SK-N-SH (cell line): ENCODE results near the gene AGFG2. TPM values are rescaled to one million over a fixed set of nuclear protein-coding genes. Genes with fewer than 3 reads are reported as not detected.
A peak's percentile ranks its signal among the peaks of the same experiment; 100 is the strongest.

Experiments
- CTCF ChIA-PET: fragments of 300-600, 350-600 bp; formaldehyde crosslinking; extraction: SDS; loops from one replicate; lab custom pipeline; 2021; lab: Yijun Ruan, JAX
- POLR2A ChIA-PET: fragments of 350-600 bp; sonication (Branson Sonifier 250); formaldehyde crosslinking; extraction: SDS; loops from one replicate; lab custom pipeline; 2020; ENCODE audit warnings: antibody characterized with exemption, inconsistent platforms; lab: Yijun Ruan, JAX
- DNase-seq: peaks from one replicate; pipeline ENCODE4 v3.0.0; 2012
- H2AFZ ChIP-seq: fragments of 200-600 bp; sonication (generic); 2 replicates; pipeline ENCODE4 v1.8.1; 2016; ENCODE audit warnings: antibody characterized with exemption, mild to moderate bottlenecking, low read depth
- H3F3A ChIP-seq: fragments of 200-600 bp; sonication (generic); replicated peaks from 2 replicates; pipeline ENCODE3; 2016; ENCODE audit warnings: antibody characterized with exemption, mild to moderate bottlenecking; ENCODE audit not compliant: insufficient read depth
- H3K27ac ChIP-seq, 2 experiments: fragments of 200-500 bp in 1 of 2; fragments of 200-600 bp in 1 of 2; sonication (Bioruptor generic) in 1 of 2; sonication (generic), shearing (Covaris generic) in 1 of 2; 2 replicates each; pipeline versions ENCODE4 v1.5.1 to v1.6.1; 2014 to 2016; ENCODE audit warnings: low read depth in 2 of 2, inconsistent platforms in 1 of 2, low read length in 1 of 2, mild to moderate bottlenecking in 1 of 2, mixed read lengths in 1 of 2
- H3K27me3 ChIP-seq: fragments of 200-600 bp; sonication (generic), shearing (Covaris generic); 2 replicates; pipeline ENCODE4 v1.6.1; 2016; ENCODE audit warnings: mixed run types; ENCODE audit not compliant: insufficient read depth
- H3K36me3 ChIP-seq, 2 experiments: fragments of 200-500 bp in 1 of 2; fragments of 200-600 bp in 1 of 2; sonication (Bioruptor generic) in 1 of 2; sonication (generic) in 1 of 2; replicated peaks in 1 of 2; 2 replicates each; pipeline versions ENCODE3 to v1.5.1; 2014 to 2016; ENCODE audit warnings: low read length in 1 of 2, mild to moderate bottlenecking in 1 of 2; ENCODE audit not compliant: insufficient read depth in 2 of 2, control insufficient read depth in 1 of 2
- H3K4me1 ChIP-seq, 2 experiments: fragments of 200-500 bp in 1 of 2; fragments of 200-600 bp in 1 of 2; sonication (Bioruptor generic) in 1 of 2; sonication (generic), shearing (Covaris generic) in 1 of 2; 2 replicates each; pipeline versions ENCODE4 v1.5.1 to v1.6.1; 2014 to 2016; ENCODE audit warnings: low read depth in 1 of 2, low read length in 1 of 2, mixed run types in 1 of 2; ENCODE audit not compliant: insufficient read depth in 2 of 2, control insufficient read depth in 1 of 2
- H3K4me2 ChIP-seq: fragments of 200-600 bp; sonication (generic), shearing (Covaris generic); 2 replicates; pipeline ENCODE4 v1.6.1; 2017; ENCODE audit warnings: mixed run types
- H3K4me3 ChIP-seq, 2 experiments: fragments of 200-500 bp in 1 of 2; fragments of 200-600 bp in 1 of 2; sonication (Bioruptor generic) in 1 of 2; sonication (generic), shearing (Covaris generic) in 1 of 2; 2 replicates each; pipeline versions ENCODE4 v1.5.1 to v1.8.1; 2014 to 2016; ENCODE audit warnings: low read depth in 2 of 2, inconsistent platforms in 1 of 2, low read length in 1 of 2, mild to moderate bottlenecking in 1 of 2, mixed read lengths in 1 of 2, moderate library complexity in 1 of 2
- H3K79me2 ChIP-seq: fragments of 200-600 bp; sonication (generic); 2 replicates; pipeline ENCODE4 v1.8.1; 2017; ENCODE audit warnings: mild to moderate bottlenecking; ENCODE audit not compliant: insufficient read depth
- H3K9ac ChIP-seq: fragments of 200-600 bp; sonication (generic); 2 replicates; pipeline ENCODE4 v1.6.1; 2017; ENCODE audit warnings: mixed run types
- H3K9me2 ChIP-seq: fragments of 200-600 bp; sonication (generic); 2 replicates; pipeline ENCODE4 v1.6.1; 2017; ENCODE audit warnings: mixed run types
- H3K9me3 ChIP-seq: fragments of 200-600 bp; sonication (generic); 2 replicates; pipeline ENCODE4 v1.6.1; 2017; ENCODE audit warnings: mixed run types, mild to moderate bottlenecking, moderate library complexity
- H4K20me1 ChIP-seq: fragments of 200-600 bp; sonication (generic); 2 replicates; pipeline ENCODE4 v1.6.1; 2017; ENCODE audit warnings: mild to moderate bottlenecking, mixed run types; ENCODE audit not compliant: insufficient read depth
- CHD2 ChIP-seq: fragments of 150-350 bp; IDR thresholded peaks from 2 replicates; pipeline ENCODE4 v1.6.1; 2018; ENCODE audit warnings: low read length; ENCODE audit not compliant: partially characterized antibody
- ELF1 ChIP-seq: IDR thresholded peaks from 2 replicates; pipeline ENCODE4 v1.4.0; 2012
- FOXJ3 ChIP-seq: sonication (generic); formaldehyde crosslinking; IDR thresholded peaks from 2 replicates; pipeline ENCODE4 v1.5.1; 2020; ENCODE audit warnings: mild to moderate bottlenecking, missing genetic modification reagents
- FOXM1 ChIP-seq: IDR thresholded peaks from 2 replicates; pipeline ENCODE4 v1.4.0; 2012; ENCODE audit warnings: low read depth, mild to moderate bottlenecking
- POLR2AphosphoS5 ChIP-seq: IDR thresholded peaks from 2 replicates; pipeline ENCODE4 v1.6.1; 2012; ENCODE audit warnings: low read depth, low read length
- REST ChIP-seq: IDR thresholded peaks from 2 replicates; pipeline ENCODE4 v1.6.1; 2012; ENCODE audit warnings: mild to moderate bottlenecking, low read depth, low read length, moderate library complexity
- RFX5 ChIP-seq: IDR thresholded peaks from 2 replicates; pipeline ENCODE4 v1.6.1; 2012; ENCODE audit warnings: mild to moderate bottlenecking, improper control_type of control experiment, low read length
- RXRA ChIP-seq: IDR thresholded peaks from 2 replicates; pipeline ENCODE4 v1.4.0; 2012; ENCODE audit warnings: low read depth, mild to moderate bottlenecking, borderline replicate concordance
- TAF1 ChIP-seq: IDR thresholded peaks from 2 replicates; pipeline ENCODE4 v1.6.1; 2012; ENCODE audit warnings: low read depth, mild to moderate bottlenecking, low read length, moderate library complexity, borderline replicate concordance
- TCF12 ChIP-seq: IDR thresholded peaks from 2 replicates; pipeline ENCODE4 v1.4.0; 2012
- USF1 ChIP-seq: IDR thresholded peaks from 2 replicates; pipeline ENCODE4 v1.4.0; 2012; ENCODE audit warnings: low read depth, borderline replicate concordance
- WGBS: methylation state at CpG from one replicate; pipeline ENCODE4 v1.1.6; 2017; ENCODE audit warnings: low lambda C conversion rate; 5-methylcytosine and 5-hydroxymethylcytosine counted together
- polyA plus RNA-seq, 3 experiments: library from polyadenylated mRNA; depleted of rRNA; stranded (reverse); fragments of >200 nt; gene quantifications; 2 replicates each; pipeline ENCODE4 v1.2.3, GENCODE V29; 2012
- TF ChIP-seq, protein P1 (sequence below): fragments of 150-350 bp; IDR thresholded peaks from 2 replicates; pipeline ENCODE4 v1.6.1; 2017; ENCODE audit warnings: antibody characterized with exemption, low read length, low read depth, borderline replicate concordance
- TF ChIP-seq, protein P2 (sequence below): IDR thresholded peaks from 2 replicates; pipeline ENCODE4 v1.4.0; 2012; ENCODE audit warnings: low read depth
- TF ChIP-seq, protein P3 (sequence below): IDR thresholded peaks from 2 replicates; pipeline ENCODE4; 2012

The AGFG2 gene
- polyA plus RNA-seq, 1 of the 3 experiments (the other 2 are of a cell fraction): 23.1 TPM

DNA sequence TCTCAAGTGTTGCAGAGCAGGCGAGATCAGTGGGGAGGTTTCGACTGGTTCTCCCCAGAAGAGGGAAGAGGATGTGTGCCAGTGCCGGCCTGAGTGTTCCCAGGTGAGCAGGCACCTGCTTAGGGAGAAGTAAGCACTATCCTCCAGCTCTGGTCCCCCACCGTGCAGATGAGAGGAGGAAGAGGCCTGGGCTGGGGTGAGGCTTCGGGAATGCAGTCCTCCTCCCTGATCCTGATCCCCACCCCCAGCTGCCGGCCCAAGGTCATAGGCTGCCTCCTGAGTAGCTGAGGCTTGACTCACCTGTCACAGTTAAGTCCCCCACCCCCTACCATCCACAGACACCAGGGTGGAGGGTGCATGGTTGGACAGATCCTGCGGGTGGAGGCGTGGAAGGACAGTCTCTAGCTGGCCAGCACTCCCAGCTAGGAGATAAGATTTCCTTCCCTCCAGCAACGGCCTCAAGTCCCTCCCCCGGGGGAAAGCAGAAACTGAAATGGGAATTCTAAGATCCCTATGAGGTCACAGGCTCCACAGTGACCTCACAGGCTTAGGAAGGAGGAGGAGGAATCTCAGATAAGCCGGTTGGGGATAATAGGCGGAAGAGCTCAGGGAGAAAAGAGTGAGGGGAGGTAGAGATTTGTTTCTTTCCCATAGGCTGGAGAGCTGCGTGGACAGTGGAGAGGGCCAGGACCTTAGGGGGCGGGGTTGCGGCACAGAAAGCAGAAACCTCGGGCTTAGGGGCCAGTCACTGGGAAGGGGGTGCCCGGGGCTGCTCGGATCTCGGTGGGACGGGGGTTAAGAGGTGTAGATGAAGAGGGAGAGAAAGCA lies 45.9 kb downstream of the AGFG2 start:
- Histone ChIP-seq H3F3A (peaks cover 7% of the 10 kb centered on the region), H3K4me1 (peaks cover 6 to 15% of the 10 kb centered on the region in 2 experiments; a peak in 2 of 4 replicates), H2AFZ (no peak overlapping the region), H3K9ac (peak overlapping the region; percentile 89), H3K36me3 (peaks cover 6 to 16% of the 10 kb centered on the region in 2 experiments), H3K27me3 (no peaks in the 10 kb centered on the region), H3K79me2 (peaks cover 33% of the 10 kb centered on the region), H3K4me2 (peak overlapping the region; percentile 97), H3K9me2 (no peaks in the 10 kb centered on the region), H3K4me3 (peak overlapping the region; percentile 83 to 89), H4K20me1 (peaks cover 32% of the 10 kb centered on the region), H3K27ac (peak overlapping the region; percentile 77 to 94; a peak in 2 of 4 replicates), H3K9me3 (no peaks in the 10 kb centered on the region)
- 26% methylated on average over 20 of the region's 20 CpGs for WGBS
- CTCF ChIA-PET: interaction anchor here (0.8 to 11.9 kb wide), 15 partner anchors 8 to 141 kb away, joined by 3 to 149 read pairs (median 7); partner anchors contain the start of genes GIGYF1, PCOLCE, POP7 and TSC22D4
- TF ChIP-seq REST (peak; percentile 43; the same call in 1 of the 2 replicates), POLR2AphosphoS5 (no peak), RXRA (no peak), RFX5 (no peak), FOXJ3 (no peak)
- POLR2A ChIA-PET: interaction anchor here (0.7 to 4.3 kb wide), 5 partner anchors 13 to 102 kb away, joined by 3 to 63 read pairs (median 19); partner anchors contain the start of genes MOSPD3 and PCOLCE
- DNase-seq: peak; percentile 67

DNA sequence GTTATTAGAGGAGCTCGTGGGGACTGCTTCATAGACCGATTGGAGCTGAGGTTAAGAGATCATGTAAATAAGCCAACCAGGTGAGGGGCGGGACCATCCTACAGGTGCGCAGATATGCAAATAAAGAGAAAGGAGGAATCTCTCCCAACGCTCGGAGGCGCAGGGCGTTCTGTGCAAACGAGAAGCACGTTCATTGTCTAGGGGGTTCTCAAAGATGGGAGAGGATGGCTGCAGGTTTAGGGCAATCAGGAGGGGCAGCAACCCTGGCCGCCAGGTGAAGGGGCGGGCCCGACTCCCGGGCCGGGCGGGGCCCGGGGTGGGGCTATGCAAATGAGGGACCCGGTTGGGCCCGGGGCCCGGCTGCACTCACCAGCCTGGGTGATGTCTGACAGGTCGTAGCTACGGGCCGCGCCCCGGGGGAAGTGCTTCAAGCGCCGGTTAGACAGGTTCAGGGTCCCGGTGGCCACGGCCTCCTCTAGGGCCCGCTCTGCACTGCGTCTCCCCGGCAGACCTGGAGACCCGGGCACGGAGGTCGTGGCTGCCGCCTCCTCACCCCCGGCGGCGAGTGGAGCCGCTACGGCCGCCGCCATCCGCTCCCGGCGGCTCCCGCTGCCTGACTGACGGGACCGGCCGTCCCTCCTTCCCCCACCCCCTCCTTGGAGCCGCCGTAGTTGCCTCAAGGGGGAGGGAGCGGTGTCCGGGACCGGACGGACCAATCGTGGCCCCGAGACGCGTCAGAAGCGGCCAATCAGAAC lies 46.7 kb downstream of the AGFG2 start, which contains the start of gene LRCH4:
Gene LRCH4 (minus strand): TSS at position 619 of the 755 bp plus-strand sequence. CDS start 29 bp downstream, at position 590.
- peak; percentile 90 for DNase-seq
- H3K4me3 ChIP-seq: peak within 1 kb of the TSS; percentile 83 to 92
- H2AFZ ChIP-seq: peak within 1 kb of the TSS; percentile 96
- peak within 1 kb of the TSS; percentile 77 to 94 for H3K27ac ChIP-seq
- no peaks in the 10 kb centered on the region for H3K9me3 ChIP-seq
- no peaks in the 10 kb centered on the region for H3K27me3 ChIP-seq
- POLR2A ChIA-PET: interaction anchor here (0.6 to 4.3 kb wide), 26 partner anchors 8 to 304 kb away, joined by 3 to 63 read pairs (median 4); partner anchors contain the start of genes AGFG2, EPHB4, GNB2 and MOSPD3
- peak within 1 kb of the TSS; percentile 97 for H3K4me2 ChIP-seq
- peaks cover 7% of the 10 kb centered on the region for H3F3A ChIP-seq
- no peaks in the 10 kb centered on the region for H3K9me2 ChIP-seq
- CTCF ChIA-PET: interaction anchor here (0.8 to 11.9 kb wide), 15 partner anchors 9 to 140 kb away, joined by 3 to 149 read pairs (median 10); partner anchors contain the start of genes GIGYF1, PCOLCE and TSC22D4
- H3K9ac ChIP-seq: peak within 1 kb of the TSS; percentile 89
- peaks cover 6 to 16% of the 10 kb centered on the region in 2 experiments for H3K36me3 ChIP-seq
- 2% methylated on average over 31 of the region's 61 CpGs for WGBS
- peaks cover 6 to 15% of the 10 kb centered on the region in 2 experiments; a peak in 2 of 4 replicates for H3K4me1 ChIP-seq
- H3K79me2 ChIP-seq: peaks cover 33% of the 10 kb centered on the region
- H4K20me1 ChIP-seq: peaks cover 32% of the 10 kb centered on the region
- TF ChIP-seq FOXM1 (peak; percentile 87), USF1 (peak; percentile 38; the same call in 1 of the 2 replicates), TAF1 (peak; percentile 98), CHD2 (peak; percentile 96), RFX5 (no peak), TCF12 (no peak; the same call in 1 of the 2 replicates), ELF1 (peak; percentile 78)
- TF ChIP-seq, protein P1, sequence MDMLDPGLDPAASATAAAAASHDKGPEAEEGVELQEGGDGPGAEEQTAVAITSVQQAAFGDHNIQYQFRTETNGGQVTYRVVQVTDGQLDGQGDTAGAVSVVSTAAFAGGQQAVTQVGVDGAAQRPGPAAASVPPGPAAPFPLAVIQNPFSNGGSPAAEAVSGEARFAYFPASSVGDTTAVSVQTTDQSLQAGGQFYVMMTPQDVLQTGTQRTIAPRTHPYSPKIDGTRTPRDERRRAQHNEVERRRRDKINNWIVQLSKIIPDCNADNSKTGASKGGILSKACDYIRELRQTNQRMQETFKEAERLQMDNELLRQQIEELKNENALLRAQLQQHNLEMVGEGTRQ: no peak
- TF ChIP-seq, protein P2, sequence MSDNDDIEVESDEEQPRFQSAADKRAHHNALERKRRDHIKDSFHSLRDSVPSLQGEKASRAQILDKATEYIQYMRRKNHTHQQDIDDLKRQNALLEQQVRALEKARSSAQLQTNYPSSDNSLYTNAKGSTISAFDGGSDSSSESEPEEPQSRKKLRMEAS: peak; percentile 87
- TF ChIP-seq, protein P3, sequence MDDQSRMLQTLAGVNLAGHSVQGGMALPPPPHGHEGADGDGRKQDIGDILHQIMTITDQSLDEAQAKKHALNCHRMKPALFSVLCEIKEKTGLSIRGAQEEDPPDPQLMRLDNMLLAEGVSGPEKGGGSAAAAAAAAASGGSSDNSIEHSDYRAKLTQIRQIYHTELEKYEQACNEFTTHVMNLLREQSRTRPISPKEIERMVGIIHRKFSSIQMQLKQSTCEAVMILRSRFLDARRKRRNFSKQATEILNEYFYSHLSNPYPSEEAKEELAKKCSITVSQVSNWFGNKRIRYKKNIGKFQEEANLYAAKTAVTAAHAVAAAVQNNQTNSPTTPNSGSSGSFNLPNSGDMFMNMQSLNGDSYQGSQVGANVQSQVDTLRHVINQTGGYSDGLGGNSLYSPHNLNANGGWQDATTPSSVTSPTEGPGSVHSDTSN: peak; percentile 75
